Loucy (cell line): ENCODE results near the gene PTRH2.

ENCODE experiments used
- H2AFZ ChIP-seq: fragments of 200-600 bp; sonication (generic); 2 replicates; pipeline ENCODE4 v1.6.0; 2016; ENCODE audit warnings: antibody characterized with exemption, mild to moderate bottlenecking, low read length, moderate library complexity
- H3F3A ChIP-seq: fragments of 200-600 bp; 2 replicates; pipeline ENCODE4 v1.6.0; 2016; ENCODE audit warnings: antibody characterized with exemption, low read depth, mild to moderate bottlenecking
- H3K27me3 ChIP-seq: fragments of 200-600 bp; sonication (generic); 2 replicates; pipeline ENCODE4 v1.6.1; 2014; ENCODE audit warnings: low read length, mild to moderate bottlenecking; ENCODE audit not compliant: insufficient read depth, poor library complexity, severe bottlenecking
- H3K36me3 ChIP-seq: fragments of 200-600 bp; sonication (generic); 2 replicates; pipeline ENCODE4 v1.6.1; 2016; ENCODE audit warnings: low read length; ENCODE audit not compliant: insufficient read depth
- H3K4me1 ChIP-seq: fragments of 200-600 bp; sonication (generic); 2 replicates; pipeline ENCODE4 v1.5.1; 2014; ENCODE audit warnings: low read length, mild to moderate bottlenecking; ENCODE audit not compliant: insufficient read depth, poor library complexity, severe bottlenecking
- H3K4me2 ChIP-seq: fragments of 200-600 bp; sonication (generic); 2 replicates; pipeline ENCODE4 v1.6.0; 2014; ENCODE audit warnings: antibody characterized with exemption, low read length, low read depth, mild to moderate bottlenecking; ENCODE audit not compliant: poor library complexity, severe bottlenecking
- H3K4me3 ChIP-seq: fragments of 200-600 bp; sonication (generic); 2 replicates; pipeline ENCODE4 v1.5.1; 2014; ENCODE audit warnings: low read length, mild to moderate bottlenecking, mixed read lengths; ENCODE audit not compliant: poor library complexity, severe bottlenecking
- H3K79me2 ChIP-seq: fragments of 200-600 bp; sonication (generic); 2 replicates; pipeline ENCODE4 v1.6.1; 2014; ENCODE audit warnings: low read length; ENCODE audit not compliant: insufficient read depth
- H3K9ac ChIP-seq: fragments of 200-600 bp; sonication (generic); 2 replicates; pipeline ENCODE4 v1.6.0; 2014; ENCODE audit warnings: mild to moderate bottlenecking, low read depth, low read length, moderate library complexity; ENCODE audit not compliant: poor library complexity, severe bottlenecking
- H3K9me2 ChIP-seq: fragments of 200-600 bp; sonication (generic); replicated peaks from 2 replicates; pipeline ENCODE4 v1.6.1; 2016; ENCODE audit warnings: low read depth, low read length, mixed read lengths
- H3K9me3 ChIP-seq: fragments of 200-600 bp; sonication (generic); 2 replicates; pipeline ENCODE4 v1.6.1; 2014; ENCODE audit warnings: mild to moderate bottlenecking, antibody characterized with exemption, low read length, low read depth; ENCODE audit not compliant: insufficient read depth
- H4K20me1 ChIP-seq: fragments of 200-600 bp; sonication (generic); 2 replicates; pipeline ENCODE4 v1.6.0; 2014; ENCODE audit warnings: antibody characterized with exemption, low read length, mild to moderate bottlenecking; ENCODE audit not compliant: insufficient read depth, poor library complexity, severe bottlenecking
- EZH2phosphoT487 ChIP-seq: fragments of 200-600 bp; IDR thresholded peaks from 2 replicates; pipeline ENCODE4 v1.6.1; 2018; ENCODE audit warnings: antibody characterized with exemption, mild to moderate bottlenecking, moderate library complexity, borderline replicate concordance
- TF ChIP-seq, protein P1 (sequence below): fragments of 200-600 bp; sonication (generic); conservative IDR thresholded peaks from 2 replicates; pipeline ENCODE4 v1.5.1; 2014; ENCODE audit warnings: mild to moderate bottlenecking, antibody characterized with exemption, low read length

Gene PTRH2

DNA sequence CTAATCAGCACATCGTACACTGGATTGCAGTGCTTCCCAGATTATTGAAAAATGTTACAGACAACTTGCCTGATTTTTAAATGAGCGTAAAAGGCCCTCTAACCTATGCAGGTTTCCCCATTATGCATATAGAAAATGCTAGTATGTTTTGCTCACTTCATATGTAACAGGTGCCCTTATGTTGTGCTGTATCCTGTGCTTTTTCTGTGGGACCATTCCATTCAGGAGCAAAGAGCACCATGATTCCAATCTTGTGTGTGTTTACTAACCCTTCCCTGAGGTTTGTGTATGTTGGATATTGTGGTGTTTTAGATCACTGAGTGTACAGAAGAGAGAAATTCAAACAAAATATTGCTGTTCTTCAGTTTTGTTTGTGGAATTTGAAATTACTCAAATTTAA, 12.9 kb downstream of the PTRH2 start:
- Histone ChIP-seq H3K4me1 (peaks cover 6% of the 10 kb centered on the region), H3K27me3 (no peaks in the 10 kb centered on the region), H3K9me3 (no peaks in the 10 kb centered on the region), H3K36me3 (peaks cover 89% of the 10 kb centered on the region), H3K4me3 (no peak overlapping the region), H2AFZ (no peak overlapping the region), H4K20me1 (peaks cover 29% of the 10 kb centered on the region), H3K9me2 (no peaks in the 10 kb centered on the region), H3K9ac (no peak overlapping the region), H3K4me2 (no peak overlapping the region), H3K79me2 (peaks cover 23% of the 10 kb centered on the region; the same call in 1 of the 2 replicates), H3F3A (no peaks in the 10 kb centered on the region)
- no peak for TF ChIP-seq EZH2phosphoT487
- TF ChIP-seq, protein P1, sequence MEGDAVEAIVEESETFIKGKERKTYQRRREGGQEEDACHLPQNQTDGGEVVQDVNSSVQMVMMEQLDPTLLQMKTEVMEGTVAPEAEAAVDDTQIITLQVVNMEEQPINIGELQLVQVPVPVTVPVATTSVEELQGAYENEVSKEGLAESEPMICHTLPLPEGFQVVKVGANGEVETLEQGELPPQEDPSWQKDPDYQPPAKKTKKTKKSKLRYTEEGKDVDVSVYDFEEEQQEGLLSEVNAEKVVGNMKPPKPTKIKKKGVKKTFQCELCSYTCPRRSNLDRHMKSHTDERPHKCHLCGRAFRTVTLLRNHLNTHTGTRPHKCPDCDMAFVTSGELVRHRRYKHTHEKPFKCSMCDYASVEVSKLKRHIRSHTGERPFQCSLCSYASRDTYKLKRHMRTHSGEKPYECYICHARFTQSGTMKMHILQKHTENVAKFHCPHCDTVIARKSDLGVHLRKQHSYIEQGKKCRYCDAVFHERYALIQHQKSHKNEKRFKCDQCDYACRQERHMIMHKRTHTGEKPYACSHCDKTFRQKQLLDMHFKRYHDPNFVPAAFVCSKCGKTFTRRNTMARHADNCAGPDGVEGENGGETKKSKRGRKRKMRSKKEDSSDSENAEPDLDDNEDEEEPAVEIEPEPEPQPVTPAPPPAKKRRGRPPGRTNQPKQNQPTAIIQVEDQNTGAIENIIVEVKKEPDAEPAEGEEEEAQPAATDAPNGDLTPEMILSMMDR = no peak

DNA sequence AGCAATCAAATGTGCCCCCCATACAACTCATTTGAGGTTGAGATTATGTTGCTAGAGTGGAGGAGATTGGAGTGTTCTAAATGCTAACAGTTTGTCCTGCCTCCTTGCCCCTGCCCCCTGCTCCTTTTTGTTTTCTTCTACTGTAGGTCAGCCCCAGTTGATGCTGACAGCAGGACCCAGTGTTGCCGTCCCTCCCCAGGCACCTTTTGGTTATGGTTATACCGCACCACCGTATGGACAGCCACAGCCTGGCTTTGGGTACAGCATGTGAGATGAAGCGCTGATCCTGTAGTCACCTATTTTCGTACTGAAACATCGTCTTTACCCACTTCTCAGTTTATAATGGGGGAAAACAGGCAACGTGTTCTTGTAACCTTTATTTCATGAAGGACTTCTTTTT, 13.6 kb downstream of the PTRH2 start:
- Histone ChIP-seq H3K9ac (no peak overlapping the region), H3F3A (no peaks in the 10 kb centered on the region), H3K36me3 (peaks cover 87% of the 10 kb centered on the region), H3K4me2 (no peak overlapping the region), H2AFZ (no peak overlapping the region), H3K9me3 (no peaks in the 10 kb centered on the region), H3K4me1 (no peaks in the 10 kb centered on the region), H3K27me3 (no peaks in the 10 kb centered on the region), H4K20me1 (peaks cover 26% of the 10 kb centered on the region), H3K9me2 (no peaks in the 10 kb centered on the region), H3K79me2 (peaks cover 16% of the 10 kb centered on the region), H3K4me3 (no peak overlapping the region)
- TF ChIP-seq, protein P1 = no peak
- no peak for TF ChIP-seq EZH2phosphoT487

DNA sequence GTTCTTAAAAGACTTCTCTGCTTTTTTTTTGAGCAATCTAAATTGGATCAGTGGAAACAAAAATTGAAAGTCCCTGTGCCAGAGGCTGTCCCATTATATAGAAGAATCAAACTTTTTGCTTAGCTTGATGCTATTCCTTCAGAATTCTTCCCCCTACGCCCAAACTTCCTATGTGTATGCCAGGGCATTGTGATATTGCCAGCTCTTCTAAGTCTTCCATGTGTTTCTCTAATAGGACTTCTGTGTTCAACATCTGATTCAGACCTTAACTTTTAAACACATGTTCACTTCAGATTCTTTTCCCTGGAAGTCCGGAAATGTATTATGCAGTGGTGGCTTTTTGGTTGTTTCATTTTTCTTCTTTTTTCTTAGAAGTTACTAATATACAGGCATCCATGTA, 18.7 kb downstream of the PTRH2 start:
- Histone ChIP-seq H3K79me2 (peaks cover 4% of the 10 kb centered on the region; the same call in 1 of the 2 replicates), H3K9me3 (no peaks in the 10 kb centered on the region), H3K9me2 (no peaks in the 10 kb centered on the region), H3K4me2 (no peak overlapping the region), H3K4me1 (no peaks in the 10 kb centered on the region), H3K36me3 (peaks cover 85% of the 10 kb centered on the region), H2AFZ (no peak overlapping the region), H3K27me3 (no peaks in the 10 kb centered on the region), H4K20me1 (peaks cover 9% of the 10 kb centered on the region), H3K9ac (no peak overlapping the region), H3K4me3 (no peak overlapping the region), H3F3A (no peaks in the 10 kb centered on the region)
- no peak for TF ChIP-seq EZH2phosphoT487
- TF ChIP-seq, protein P1 = no peak
